Activated gamma-delta T cell treated with anti-CD3 and anti-CD28 coated beads, Interleukin-2, amount 50 U/mL, for 16 hours (primary cell): ENCODE results near the gene GOLGA6L10.
"Not testable (repeated sequence)": the region's sequence is repeated elsewhere in the genome, so short reads cannot be mapped to it uniquely, and the experiment has no call there.

Source experiments
- DNase-seq: peaks from one replicate; pipeline ENCODE4 v3.0.0-alpha.2; 2020; ENCODE audit warnings: low read depth

The GOLGA6L10 gene

GRCh38 chr15:82317516-82317915, 31.8 kb downstream of the GOLGA6L10 start:
- not testable (repeated sequence) for DNase-seq

- DNase-seq = no peak
These were observed 32.2 kb downstream of the GOLGA6L10 start for GRCh38 chr15:82317091-82317489.

GRCh38 chr15:82316247-82317090, 32.8 kb downstream of the GOLGA6L10 start:
- not testable (repeated sequence) for DNase-seq

- DNase-seq = no peak
These were observed 33.6 kb downstream of the GOLGA6L10 start for GRCh38 chr15:82315519-82316246.

GRCh38 chr15:82314769-82315518, 34.3 kb downstream of the GOLGA6L10 start:
- no peak for DNase-seq

- not testable (repeated sequence) for DNase-seq
These were observed 35.1 kb downstream of the GOLGA6L10 start for GRCh38 chr15:82313951-82314768.

GRCh38 chr15:82313446-82313845, 35.8 kb downstream of the GOLGA6L10 start:
- no peak for DNase-seq

- no peak for DNase-seq
These were observed 36.5 kb downstream of the GOLGA6L10 start for GRCh38 chr15:82312586-82313349.

GRCh38 chr15:82311321-82311720, 38.0 kb downstream of the GOLGA6L10 start:
- not testable (repeated sequence) for DNase-seq

GRCh38 chr15:82309802-82310201, 39.5 kb downstream of the GOLGA6L10 start:
- DNase-seq = no peak

GRCh38 chr15:82307714-82308081, 41.6 kb downstream of the GOLGA6L10 start:
- no peak for DNase-seq

GRCh38 chr15:82306791-82307713, 42.2 kb downstream of the GOLGA6L10 start:
- DNase-seq = no peak

GRCh38 chr15:82305621-82306048, 43.6 kb downstream of the GOLGA6L10 start:
- no peak for DNase-seq

- DNase-seq = no peak
These were observed 44.5 kb downstream of the GOLGA6L10 start for GRCh38 chr15:82304778-82305090.

GRCh38 chr15:82303956-82304777, 45.1 kb downstream of the GOLGA6L10 start:
- no peak for DNase-seq

- DNase-seq = no peak
These were observed 47.8 kb downstream of the GOLGA6L10 start for GRCh38 chr15:82301296-82302016.

- DNase-seq = no peak
These were observed 48.4 kb downstream of the GOLGA6L10 start for GRCh38 chr15:82300883-82301282.

GRCh38 chr15:82300326-82300725, 48.9 kb downstream of the GOLGA6L10 start:
- not testable (repeated sequence) for DNase-seq
